GM12878 (cell line): ENCODE results near the gene FOXO3.

ENCODE experiments used
- CEBPB ChIP-seq, 2 experiments: fragments of 150-350 bp in 1 of 2; IDR thresholded peaks; 2 replicates each; pipeline ENCODE4 v1.6.1; 2012 to 2014; ENCODE audit warnings: low read depth in 2 of 2, low read length in 2 of 2, borderline replicate concordance in 1 of 2, inconsistent platforms in 1 of 2
- JUNB ChIP-seq: IDR thresholded peaks from 2 replicates; pipeline ENCODE4 v1.6.1; 2016; ENCODE audit warnings: antibody characterized with exemption, mild to moderate bottlenecking
- KLF5 ChIP-seq: fragments of 450-650 bp; IDR thresholded peaks from 2 replicates; pipeline ENCODE4 v1.6.1; 2014; ENCODE audit warnings: mild to moderate bottlenecking; ENCODE audit not compliant: partially characterized antibody
- MXI1 ChIP-seq: fragments of 150-350 bp; IDR thresholded peaks from 2 replicates; pipeline ENCODE4 v1.6.1; 2011; ENCODE audit warnings: low read depth, mild to moderate bottlenecking, inconsistent platforms, low read length, improper control_type of control experiment
- POLR2A ChIP-seq: IDR thresholded peaks from 2 replicates; pipeline ENCODE4 v1.6.1; 2011; ENCODE audit warnings: low read depth, mild to moderate bottlenecking, low read length
- SP1 ChIP-seq: IDR thresholded peaks from one replicate; pipeline ENCODE4 v1.6.1; 2011; ENCODE audit warnings: low read depth, low read length
- SUZ12 ChIP-seq: fragments of 200-600 bp; sonication (generic); IDR thresholded peaks from one replicate; pipeline ENCODE4 v1.6.1; 2018; ENCODE audit warnings: antibody characterized with exemption, mild to moderate bottlenecking; ENCODE audit not compliant: unreplicated experiment
- TF ChIP-seq, protein P1 (sequence below), 3 experiments: IDR thresholded peaks in 2 of 3; conservative IDR thresholded peaks in 1 of 3; 2 replicates each; pipeline ENCODE4 v1.5.1; 2011; ENCODE audit warnings: low read depth in 3 of 3, low read length in 3 of 3, mild to moderate bottlenecking in 3 of 3, control low read depth in 2 of 3, moderate library complexity in 2 of 3, inconsistent platforms in 1 of 3, mixed read lengths in 1 of 3; ENCODE audit not compliant: control insufficient read depth in 2 of 3, insufficient read depth in 1 of 3; ENCODE audit errors: extremely low read depth in 1 of 3

DNA sequence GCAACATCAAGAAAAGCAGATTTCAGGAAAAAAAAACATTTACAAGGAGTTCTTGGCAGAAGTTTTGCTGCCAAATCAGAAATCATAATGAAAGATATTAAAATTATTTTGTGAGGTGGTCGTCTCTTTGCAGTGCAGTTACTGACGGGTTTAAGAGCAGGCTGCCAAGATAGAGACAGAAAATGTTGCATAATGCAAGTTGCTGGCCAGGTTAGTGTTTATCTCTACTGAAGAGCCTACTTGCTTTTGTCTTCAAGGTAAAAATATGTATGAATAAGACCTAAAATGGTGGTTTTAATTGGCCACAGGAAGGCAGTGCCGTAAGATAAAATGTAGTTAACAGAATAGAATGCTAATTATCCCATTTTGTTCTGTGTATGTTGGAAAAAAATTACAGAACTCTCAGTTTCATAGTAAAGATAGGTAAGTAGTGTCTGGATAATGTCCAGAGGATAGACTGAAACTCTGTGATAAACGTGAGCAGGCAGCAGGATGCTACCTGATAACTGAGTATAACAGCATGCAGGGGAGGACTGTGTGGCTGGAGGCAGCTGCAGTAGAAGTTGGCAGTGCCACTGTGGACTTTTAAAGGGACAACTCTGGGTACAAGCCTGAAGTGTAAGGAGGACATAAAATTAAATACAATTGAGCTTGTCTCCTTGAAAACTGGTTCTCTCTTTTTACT lies 13.9 kb downstream of the FOXO3 start:
- TF ChIP-seq KLF5 (no peak), JUNB (no peak), CEBPB (IDR thresholded peaks at IDR 0.05; ENCODE audit: borderline replicate concordance in 1 of 2, low read depth in 2 of 2, low read length in 2 of 2) (no peak), SUZ12 (no peak), POLR2A (no peak), MXI1 (no peak), SP1 (no peak)
- TF ChIP-seq, protein P1, sequence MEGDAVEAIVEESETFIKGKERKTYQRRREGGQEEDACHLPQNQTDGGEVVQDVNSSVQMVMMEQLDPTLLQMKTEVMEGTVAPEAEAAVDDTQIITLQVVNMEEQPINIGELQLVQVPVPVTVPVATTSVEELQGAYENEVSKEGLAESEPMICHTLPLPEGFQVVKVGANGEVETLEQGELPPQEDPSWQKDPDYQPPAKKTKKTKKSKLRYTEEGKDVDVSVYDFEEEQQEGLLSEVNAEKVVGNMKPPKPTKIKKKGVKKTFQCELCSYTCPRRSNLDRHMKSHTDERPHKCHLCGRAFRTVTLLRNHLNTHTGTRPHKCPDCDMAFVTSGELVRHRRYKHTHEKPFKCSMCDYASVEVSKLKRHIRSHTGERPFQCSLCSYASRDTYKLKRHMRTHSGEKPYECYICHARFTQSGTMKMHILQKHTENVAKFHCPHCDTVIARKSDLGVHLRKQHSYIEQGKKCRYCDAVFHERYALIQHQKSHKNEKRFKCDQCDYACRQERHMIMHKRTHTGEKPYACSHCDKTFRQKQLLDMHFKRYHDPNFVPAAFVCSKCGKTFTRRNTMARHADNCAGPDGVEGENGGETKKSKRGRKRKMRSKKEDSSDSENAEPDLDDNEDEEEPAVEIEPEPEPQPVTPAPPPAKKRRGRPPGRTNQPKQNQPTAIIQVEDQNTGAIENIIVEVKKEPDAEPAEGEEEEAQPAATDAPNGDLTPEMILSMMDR (IDR thresholded peaks at IDR 0.05 in 2 of 3, conservative IDR thresholded peaks at IDR 0.05 in 1 of 3; ENCODE audit: control insufficient read depth in 2 of 3, extremely low read depth in 1 of 3, insufficient read depth in 1 of 3, low read depth in 3 of 3, low read length in 3 of 3), result no peak
